GM21717 (cell line): ENCODE data around the gene HID1.
A peak's percentile ranks its signal among the peaks of the same experiment; 100 is the strongest.
"Not testable (repeated sequence)": the region's sequence is repeated elsewhere in the genome, so short reads cannot be mapped to it uniquely, and the experiment has no call there.

Experiments
- ATAC-seq: cut with Tn5 transposase; IDR thresholded peaks from one replicate; pipeline ENCODE4 v1.9.1; 2021; ENCODE audit warnings: mild to moderate bottlenecking, moderate library complexity; ENCODE audit not compliant: unreplicated experiment

Gene HID1

DNA sequence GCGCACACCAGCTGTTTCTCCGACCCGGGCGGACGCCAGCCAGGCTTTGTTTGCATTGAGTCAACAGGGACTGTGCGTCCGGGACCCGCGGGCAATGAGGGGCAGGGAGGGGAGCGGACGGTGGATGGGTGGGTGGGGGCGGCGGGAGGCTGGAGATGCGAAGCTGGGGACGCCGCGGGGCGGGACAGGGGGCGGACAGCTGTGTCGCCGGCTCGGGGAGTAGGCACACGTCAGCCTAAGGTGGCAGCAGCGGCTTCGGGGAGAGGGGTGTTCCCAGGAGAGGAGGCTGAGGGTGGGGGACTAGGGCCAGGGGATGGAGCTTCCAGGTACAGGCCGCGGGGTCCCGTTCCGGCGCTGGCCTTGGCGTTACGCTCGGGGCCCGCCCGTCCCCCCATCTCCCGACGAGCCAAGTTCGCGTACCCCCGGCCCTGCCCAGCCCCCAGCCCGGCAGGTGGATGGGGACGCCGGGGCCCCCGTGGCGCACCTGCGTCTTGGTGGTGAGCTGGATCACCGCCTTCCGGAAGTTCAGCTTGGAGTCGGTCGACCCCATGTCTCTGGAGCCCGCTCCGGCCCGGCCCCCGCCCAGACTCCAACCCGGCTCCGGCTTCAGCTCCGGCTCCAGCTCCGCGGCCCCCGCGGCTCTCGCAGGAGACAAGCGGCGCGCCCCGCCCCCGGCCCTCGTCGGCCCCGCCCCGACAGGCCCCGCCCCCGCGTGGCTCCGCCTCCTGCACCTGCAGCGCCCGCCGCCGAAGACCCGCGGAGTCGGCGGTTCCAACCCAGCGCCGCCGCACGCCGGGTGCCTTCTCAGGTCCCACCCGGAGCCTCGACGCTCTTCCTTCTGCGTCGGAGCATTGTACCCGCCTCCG is at the start of gene HID1:
Gene HID1 (minus strand): TSS at position 653 of the 866 bp plus-strand sequence. CDS start 103 bp downstream, at position 550.
- no peak for ATAC-seq

GRCh38 chr17:75020331-75021110 is 48.0 kb upstream of the HID1 start:
- no peak for ATAC-seq

DNA sequence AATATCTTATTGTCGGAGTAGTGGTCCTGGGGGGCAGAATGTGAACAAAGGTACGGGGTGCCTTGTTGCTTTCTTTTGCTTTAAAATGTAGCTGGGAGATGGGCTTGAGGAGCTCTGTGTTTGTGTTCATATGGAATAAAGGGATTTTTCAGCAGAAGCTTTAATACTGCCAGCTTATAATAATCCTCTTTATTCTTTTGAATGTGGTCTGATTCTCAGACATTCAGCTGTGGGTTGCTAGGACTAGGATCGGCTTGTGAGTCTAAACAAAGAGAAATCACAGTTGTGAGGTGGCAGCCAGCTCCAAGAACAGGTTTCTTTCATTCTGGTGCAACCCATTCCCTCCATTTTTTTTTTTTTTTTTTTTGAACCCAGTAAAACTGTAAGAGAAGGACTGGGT is 47.2 kb upstream of the HID1 start:
- ATAC-seq: no peak

DNA sequence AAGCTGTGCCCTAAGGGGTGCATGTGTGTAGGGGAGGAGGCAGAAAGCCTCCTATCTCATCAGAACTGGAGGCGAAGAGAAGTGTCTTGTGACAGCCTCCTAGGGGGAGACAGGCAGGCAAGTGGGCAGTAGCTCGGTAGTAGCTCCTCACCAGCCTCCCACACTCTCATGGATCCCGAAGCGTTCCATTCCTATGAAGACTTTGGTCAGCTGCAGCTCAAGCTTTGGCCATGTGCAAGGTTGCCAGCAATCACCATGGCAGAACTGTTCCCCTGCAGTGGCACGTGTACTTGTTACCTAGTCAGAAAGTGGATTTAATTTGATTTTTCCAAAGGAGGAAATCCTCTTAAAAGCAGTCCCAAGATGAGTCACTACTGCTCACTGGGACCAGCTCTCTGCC is 46.6 kb upstream of the HID1 start:
- no peak for ATAC-seq

DNA sequence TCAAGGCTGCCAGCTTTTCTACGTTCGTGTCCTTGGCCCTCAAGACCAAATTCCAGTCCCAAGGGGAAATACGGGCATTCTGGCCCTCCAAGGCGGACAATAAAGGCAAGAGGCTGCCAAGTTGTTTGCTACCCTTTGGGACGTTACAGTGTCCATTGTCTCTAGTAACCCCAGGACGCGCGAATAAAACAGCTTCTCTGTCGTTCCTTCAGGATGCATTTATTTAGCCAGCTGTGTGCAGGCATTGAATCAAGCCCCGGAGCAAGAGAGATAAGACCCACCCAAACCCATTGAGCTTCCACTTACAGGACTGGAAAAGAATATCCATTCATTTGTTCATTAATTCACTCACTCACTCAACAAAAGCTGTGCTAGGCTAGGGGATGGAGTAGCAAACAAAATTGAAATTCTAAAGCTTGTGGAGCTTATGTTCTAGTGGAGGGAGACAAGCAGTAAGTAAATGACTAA is 40.6 kb upstream of the HID1 start:
- no peak for ATAC-seq

DNA sequence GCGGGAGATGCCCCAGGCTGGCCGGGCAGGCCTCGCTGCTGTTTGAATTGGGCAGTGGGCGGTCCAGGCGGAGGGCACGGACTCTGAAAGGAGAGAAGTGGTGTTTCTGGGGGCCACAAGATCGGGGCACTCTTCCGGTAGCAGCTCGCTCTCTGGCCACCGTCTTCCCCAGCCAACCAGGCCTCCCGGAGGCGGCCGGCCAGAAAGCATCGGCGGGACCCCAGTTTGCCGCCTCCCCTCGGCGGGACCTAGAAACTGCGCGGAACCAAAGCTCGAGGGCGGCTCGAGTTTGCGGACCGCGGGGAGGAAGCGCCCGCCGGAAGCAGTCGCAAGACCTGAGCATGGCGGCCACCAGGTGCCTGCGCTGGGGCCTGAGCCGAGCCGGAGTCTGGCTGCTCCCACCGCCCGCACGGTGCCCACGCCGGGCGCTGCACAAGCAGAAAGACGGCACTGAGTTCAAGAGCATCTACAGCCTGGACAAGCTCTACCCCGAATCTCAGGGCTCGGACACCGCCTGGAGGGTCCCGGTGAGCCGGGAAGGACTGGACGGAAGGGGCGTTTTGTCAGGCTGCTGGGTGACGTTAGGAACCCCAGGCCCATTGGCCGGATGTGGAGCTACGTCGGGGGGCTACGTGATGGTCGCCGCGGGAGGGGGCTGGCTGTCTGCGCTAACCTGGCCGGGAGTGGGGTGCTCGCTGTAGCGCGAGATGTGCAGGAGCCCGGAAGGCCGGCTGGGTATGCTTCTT is 40.0 kb upstream of the HID1 start, which contains the start of gene MRPL58:
Gene MRPL58 (plus strand): TSS at position 325 of the 746 bp plus-strand sequence. CDS start 17 bp downstream, at position 342.
- peak; percentile 82 for ATAC-seq

DNA sequence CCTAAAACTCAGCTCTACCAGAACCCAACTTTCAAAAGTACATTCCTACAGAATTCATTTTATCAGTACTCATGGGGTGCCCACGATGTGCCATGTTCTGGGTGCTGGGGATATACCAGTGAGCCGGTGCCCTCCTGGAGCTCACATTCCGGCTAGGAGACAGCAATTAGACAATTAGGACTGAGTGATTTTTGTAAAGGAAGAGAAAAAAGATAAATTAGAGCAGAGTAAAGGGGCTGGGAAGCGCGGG is 39.5 kb upstream of the HID1 start:
- ATAC-seq: no peak

DNA sequence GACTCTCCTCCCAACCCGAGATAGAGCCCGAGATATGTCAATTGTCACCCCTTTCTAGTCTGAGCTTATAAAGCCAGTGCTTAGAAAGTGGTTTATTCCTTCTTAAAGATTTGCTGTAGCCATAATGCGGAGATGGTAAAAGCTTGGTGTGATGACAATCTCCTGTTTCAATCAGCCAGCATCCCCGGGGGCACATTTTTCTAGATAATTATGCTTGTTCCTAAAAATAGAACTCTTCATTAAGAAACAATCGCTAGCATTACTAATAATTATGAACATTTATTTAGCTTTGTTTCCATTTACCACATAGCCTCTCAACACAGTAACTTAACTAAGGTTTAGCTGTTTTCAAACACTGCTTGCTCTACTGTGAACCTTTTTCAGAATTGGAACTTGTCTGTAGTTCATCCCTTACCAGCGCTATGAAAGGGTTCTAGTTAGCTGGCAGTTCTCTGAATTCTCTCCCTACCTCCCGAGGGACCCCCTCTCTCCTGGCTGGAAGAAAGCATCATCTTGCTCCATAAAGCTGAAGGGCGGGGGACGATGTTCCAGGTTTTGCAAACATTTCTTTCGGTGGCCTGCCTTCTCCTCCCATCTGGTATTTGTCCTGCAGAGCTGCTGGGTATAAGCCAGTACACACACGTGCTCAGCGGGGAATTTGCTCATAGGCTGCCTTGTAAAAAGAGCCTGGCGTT is 39.0 kb upstream of the HID1 start:
- no peak for ATAC-seq

DNA sequence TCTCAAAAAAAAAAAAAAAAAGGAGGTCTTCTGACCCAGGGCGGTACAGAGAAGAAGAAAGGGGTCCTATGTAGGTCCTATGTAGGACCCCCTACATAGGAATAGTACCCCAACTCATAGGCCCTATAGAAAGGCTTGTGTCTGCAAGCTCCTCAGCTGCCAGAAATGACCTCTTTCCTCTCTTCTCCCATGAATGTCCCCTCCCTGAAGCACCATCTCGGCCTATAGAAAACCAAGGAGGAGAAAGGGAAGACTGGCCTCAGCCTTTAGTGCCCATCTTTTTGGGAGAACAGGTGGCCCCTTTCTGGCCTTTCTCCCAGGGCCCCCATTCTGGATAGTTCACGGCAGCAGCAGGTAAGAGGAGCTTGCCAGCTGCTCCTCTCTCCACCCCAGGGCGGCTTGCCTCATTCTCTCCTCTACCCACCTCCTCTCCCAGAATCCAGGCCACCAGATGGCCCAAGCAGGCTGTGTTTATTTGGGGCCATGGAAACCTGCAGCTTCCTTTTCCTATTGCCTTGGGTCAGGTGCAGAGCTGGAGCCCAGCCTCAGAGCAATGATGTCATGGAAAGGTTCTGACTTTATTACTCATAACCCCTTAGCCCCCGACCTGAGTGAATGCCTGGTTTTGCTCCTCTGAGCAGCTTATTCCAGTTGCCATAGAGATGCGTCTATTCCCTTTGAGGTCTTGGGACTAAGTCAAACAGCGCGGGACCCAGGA is 38.3 kb upstream of the HID1 start:
- no peak for ATAC-seq

- no peak for ATAC-seq
Observed at GRCh38 chr17:75009139-75009724, 36.7 kb upstream of the HID1 start.

GRCh38 chr17:75008373-75008772 is 35.8 kb upstream of the HID1 start:
- no peak for ATAC-seq

- ATAC-seq: no peak
Observed at GRCh38 chr17:75006653-75007052, 34.1 kb upstream of the HID1 start.

DNA sequence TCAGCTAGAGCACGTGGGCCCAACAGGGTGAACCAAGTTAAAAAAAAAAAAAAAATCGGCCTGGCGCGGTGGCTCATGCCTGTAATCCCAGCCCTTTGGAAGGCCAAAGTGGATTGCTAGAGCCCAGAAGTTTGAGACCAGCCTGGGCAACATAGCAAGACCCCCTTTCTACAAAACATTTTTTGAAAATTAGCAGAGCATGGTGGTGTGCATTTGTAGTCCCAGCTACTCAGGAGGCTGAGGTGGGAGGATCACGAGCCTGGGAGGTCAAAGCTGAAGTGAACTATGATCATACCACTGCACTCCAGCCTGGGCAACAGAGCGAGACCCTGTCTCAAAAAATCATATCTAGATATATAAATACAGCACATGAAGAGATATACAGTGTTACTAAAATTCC is 33.5 kb upstream of the HID1 start:
- not testable (repeated sequence) for ATAC-seq

GRCh38 chr17:75005291-75005690 is 32.7 kb upstream of the HID1 start:
- no peak for ATAC-seq

GRCh38 chr17:75004371-75004770 is 31.8 kb upstream of the HID1 start:
- ATAC-seq: no peak

- no peak for ATAC-seq
Observed at GRCh38 chr17:75003957-75004355, 31.4 kb upstream of the HID1 start.

DNA sequence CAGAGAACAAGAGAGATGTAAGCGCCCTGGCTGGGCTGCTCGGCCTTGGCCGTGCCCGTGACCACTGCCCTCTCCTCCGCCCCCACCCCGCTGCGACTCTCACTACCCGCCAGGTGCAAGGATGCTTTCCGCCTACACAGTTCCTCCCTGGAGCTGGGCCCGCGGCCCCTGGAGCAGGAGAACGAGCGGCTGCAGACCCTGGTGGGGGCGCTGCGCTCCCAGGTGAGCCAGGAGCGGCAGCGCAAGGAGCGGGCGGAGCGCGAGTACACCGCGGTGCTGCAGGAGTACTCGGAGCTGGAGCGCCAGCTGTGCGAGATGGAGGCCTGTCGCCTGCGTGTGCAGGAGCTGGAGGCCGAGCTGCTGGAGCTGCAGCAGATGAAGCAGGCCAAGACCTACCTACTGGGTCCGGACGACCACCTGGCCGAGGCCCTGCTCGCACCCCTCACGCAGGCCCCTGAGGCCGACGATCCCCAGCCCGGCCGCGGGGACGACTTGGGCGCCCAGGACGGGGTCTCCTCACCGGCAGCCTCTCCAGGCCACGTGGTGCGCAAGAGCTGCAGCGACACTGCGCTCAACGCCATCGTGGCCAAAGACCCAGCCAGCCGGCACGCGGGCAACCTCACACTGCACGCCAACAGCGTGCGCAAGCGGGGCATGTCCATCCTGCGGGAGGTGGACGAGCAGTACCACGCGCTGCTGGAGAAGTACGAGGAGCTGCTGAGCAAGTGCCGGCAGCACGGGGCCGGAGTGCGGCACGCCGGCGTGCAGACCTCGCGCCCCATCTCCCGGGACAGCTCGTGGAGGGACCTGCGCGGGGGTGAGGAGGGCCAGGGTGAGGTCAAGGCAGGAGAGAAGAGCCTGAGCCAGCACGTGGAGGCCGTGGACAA is 30.8 kb upstream of the HID1 start:
- ATAC-seq: no peak

DNA sequence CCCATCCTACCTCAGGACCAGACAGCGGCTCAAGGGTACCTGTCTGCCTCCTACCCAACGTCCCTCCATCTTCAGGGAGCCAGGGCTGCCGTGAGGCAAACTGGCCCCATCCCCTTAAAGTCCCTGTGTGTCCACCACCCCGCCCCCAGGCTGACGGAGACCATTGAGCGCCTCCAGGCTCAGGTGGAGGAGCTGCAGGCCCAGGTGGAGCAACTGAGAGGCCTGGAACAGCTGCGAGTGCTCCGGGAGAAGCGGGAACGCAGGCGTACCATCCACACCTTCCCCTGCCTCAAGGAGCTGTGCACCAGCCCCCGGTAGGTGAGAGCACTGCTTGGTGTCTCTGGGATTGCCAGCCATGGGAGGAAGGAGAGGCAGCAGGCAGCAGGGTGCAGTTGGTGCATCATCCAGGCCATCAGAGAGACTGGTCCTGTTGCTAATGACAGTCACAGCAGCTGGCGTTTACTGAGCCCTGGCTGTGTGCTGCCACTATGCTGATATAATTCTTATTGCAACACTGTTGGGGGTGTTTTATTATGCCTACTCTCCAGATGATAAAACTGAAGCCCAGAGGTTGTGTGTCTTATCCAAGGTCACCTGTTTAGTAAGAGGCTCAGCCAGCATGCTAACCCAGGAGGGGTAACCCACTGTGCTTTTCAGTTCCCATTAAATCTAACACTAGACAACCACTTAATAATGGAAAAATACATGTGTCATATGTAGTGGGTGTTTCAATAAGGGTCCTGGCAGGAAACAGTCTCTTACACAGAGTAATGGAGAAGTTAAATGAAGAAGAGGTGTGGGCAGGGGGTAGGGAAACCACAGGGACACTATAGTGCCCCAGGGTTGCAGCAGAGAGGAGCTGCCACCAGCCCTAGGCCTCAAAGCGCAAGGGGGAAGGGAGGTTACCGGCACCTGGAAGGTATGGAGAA is 29.6 kb upstream of the HID1 start:
- no peak for ATAC-seq
